ENCODE results near the gene TUBG1. TPM values are rescaled to one million over a fixed set of nuclear protein-coding genes. Genes with fewer than 3 reads are reported as not detected.

TUBG1 gene
- total and polyA plus RNA-seq, 7 donors, result 16.2 to 39.2 (median 25.7) TPM

DNA sequence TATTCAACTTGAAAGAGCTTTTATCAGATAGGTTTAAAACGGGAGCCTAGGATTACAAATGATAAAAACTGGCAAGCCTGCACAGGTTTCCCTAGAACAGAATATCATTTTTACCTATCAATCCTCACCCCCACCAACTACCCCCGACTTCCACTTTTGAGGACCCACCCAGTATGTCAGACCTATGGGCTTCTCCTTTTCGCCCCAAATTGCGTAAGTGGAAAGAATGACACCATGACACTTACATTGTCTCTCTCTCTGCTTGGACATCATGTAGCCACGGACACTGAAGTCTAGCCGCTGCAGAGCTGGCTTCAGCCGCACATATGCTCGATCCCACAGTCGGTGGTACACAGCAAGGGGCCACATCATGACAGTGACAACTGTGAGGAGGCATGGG, 24.6 kb upstream of the TUBG1 start:
- peaks cover 40 to 100% (median 78%) of the 10 kb centered on the region in 4 donors for H3K36me3 ChIP-seq

GRCh38 chr17:42585353-42585752, 24.1 kb upstream of the TUBG1 start:
- TF ChIP-seq POLR2AphosphoS5 (IDR thresholded peaks at IDR 0.05), result no peak
- no peak overlapping the region for H3K27ac ChIP-seq

More for the DNA sequence above, 24.6 kb upstream of the TUBG1 start:
- Histone ChIP-seq H3K27me3 (no peaks in the 10 kb centered on the region), H3K4me3 (no peak overlapping the region), H3K27ac (no peak overlapping the region), H3K4me1 (peaks cover 0 to 12% (median 0%) of the 10 kb centered on the region in 4 donors), H3K9me3 (no peaks in the 10 kb centered on the region)
- intact Hi-C loops (cut with DNase I), result no loop called here
- no peak for TF ChIP-seq CTCF (IDR thresholded peaks at IDR 0.05)
- no peak for TF ChIP-seq EP300 (IDR thresholded peaks at IDR 0.05)
- TF ChIP-seq POLR2A (IDR thresholded peaks at IDR 0.05), result no peak
- TF ChIP-seq POLR2AphosphoS5 (IDR thresholded peaks at IDR 0.05), result no peak
- 82 to 91% methylated on average over 9 of the region's 9 CpGs for WGBS, 2 donors
- no peak for DNase-seq

DNA sequence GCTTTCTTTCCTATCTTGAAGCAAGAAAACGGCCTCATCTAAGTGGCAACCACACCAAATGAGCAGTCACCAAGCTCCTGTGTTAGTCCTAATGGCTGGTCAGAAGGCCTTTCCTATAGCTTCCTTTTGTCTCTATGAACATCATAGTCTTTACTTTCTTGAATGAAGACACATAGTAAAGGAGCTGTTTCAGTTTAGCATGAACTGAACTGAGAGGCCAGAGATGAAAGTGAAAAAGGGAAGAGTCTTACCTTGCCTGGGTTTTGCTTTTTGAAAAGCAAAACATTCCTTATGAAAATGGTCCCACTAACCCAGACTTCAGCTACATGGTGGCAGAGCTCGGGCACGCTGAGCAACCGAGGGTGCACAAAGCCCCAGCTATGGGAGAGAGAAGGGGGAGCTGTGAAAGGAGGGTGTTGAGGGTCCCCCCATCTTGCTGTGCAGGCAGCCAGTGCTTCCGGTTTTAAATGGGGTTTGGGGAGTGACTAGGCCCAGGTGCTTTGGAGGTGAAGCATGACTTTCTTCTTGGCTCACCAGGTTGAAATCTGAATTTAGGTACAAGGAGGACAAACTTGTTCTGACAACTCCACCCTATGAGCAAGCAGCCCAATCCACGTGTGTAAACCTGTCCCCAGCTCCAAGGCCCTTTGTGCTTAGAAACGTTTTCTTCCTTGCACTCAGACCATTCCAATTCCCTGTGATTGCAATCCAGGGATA, 22.8 kb upstream of the TUBG1 start:
- Histone ChIP-seq H3K27me3 (no peaks in the 10 kb centered on the region), H3K9me3 (no peaks in the 10 kb centered on the region), H3K4me3 (no peak overlapping the region), H3K4me1 (peaks cover 0 to 12% (median 0%) of the 10 kb centered on the region in 4 donors), H3K36me3 (peaks cover 41 to 100% (median 74%) of the 10 kb centered on the region in 4 donors), H3K27ac (peak overlapping the region in 1 of 4 donors; percentile 18)
- TF ChIP-seq CTCF (IDR thresholded peaks at IDR 0.05) (no peak), POLR2A (IDR thresholded peaks at IDR 0.05) (no peak), EP300 (IDR thresholded peaks at IDR 0.05) (no peak), POLR2AphosphoS5 (IDR thresholded peaks at IDR 0.05) (no peak)
- WGBS, 2 donors, result 80 to 81% methylated on average over 7 of the region's 7 CpGs
- DNase-seq, result no peak
- intact Hi-C loops (cut with DNase I), result no loop called here

More at GRCh38 chr17:42585353-42585752, 24.1 kb upstream of the TUBG1 start:
- 18 to 37% methylated on average over 1 of the region's 1 CpG for WGBS, 2 donors
- no peaks in the 10 kb centered on the region for H3K9me3 ChIP-seq
- peaks cover 40 to 100% (median 78%) of the 10 kb centered on the region in 4 donors for H3K36me3 ChIP-seq
- no peak for DNase-seq
- H3K27me3 ChIP-seq, result no peaks in the 10 kb centered on the region
- no peak overlapping the region for H3K4me3 ChIP-seq
- intact Hi-C loops (cut with DNase I), result no loop called here
- peaks cover 0 to 12% (median 0%) of the 10 kb centered on the region in 4 donors for H3K4me1 ChIP-seq

GRCh38 chr17:42590886-42591285, 18.6 kb upstream of the TUBG1 start:
- DNase-seq, result no peak
- no peaks in the 10 kb centered on the region for H3K9me3 ChIP-seq
- TF ChIP-seq POLR2A (IDR thresholded peaks at IDR 0.05), result no peak
- no peak for TF ChIP-seq CTCF (IDR thresholded peaks at IDR 0.05)
- TF ChIP-seq EP300 (IDR thresholded peaks at IDR 0.05), result no peak
- TF ChIP-seq POLR2AphosphoS5 (IDR thresholded peaks at IDR 0.05), result no peak
- H3K36me3 ChIP-seq, result peaks cover 16 to 69% (median 37%) of the 10 kb centered on the region in 4 donors
- no peaks in the 10 kb centered on the region for H3K27me3 ChIP-seq
- H3K4me1 ChIP-seq, result peaks cover 0 to under 1% (median 0%) of the 10 kb centered on the region in 4 donors
- no peak overlapping the region for H3K4me3 ChIP-seq
- 94 to 95% methylated on average over 2 of the region's 2 CpGs for WGBS, 2 donors
- no peak overlapping the region for H3K27ac ChIP-seq
- intact Hi-C loops (cut with DNase I), result no loop called here

GRCh38 chr17:42591411-42591810, 18.1 kb upstream of the TUBG1 start:
- no peaks in the 10 kb centered on the region for H3K27me3 ChIP-seq
- intact Hi-C loops (cut with DNase I), result no loop called here
- no peaks in the 10 kb centered on the region for H3K9me3 ChIP-seq
- no peak overlapping the region for H3K27ac ChIP-seq
- no peak overlapping the region for H3K4me3 ChIP-seq
- no peaks in the 10 kb centered on the region for H3K4me1 ChIP-seq
- TF ChIP-seq CTCF (IDR thresholded peaks at IDR 0.05) (no peak), EP300 (IDR thresholded peaks at IDR 0.05) (no peak), POLR2A (IDR thresholded peaks at IDR 0.05) (no peak), POLR2AphosphoS5 (IDR thresholded peaks at IDR 0.05) (no peak)
- DNase-seq, result peak; percentile 12
- 97% methylated on average over 9 of the region's 9 CpGs for WGBS, 2 donors
- peaks cover 16 to 65% (median 35%) of the 10 kb centered on the region in 4 donors for H3K36me3 ChIP-seq

Data from sigmoid colon (tissue), 7 donors.